Erythroblast (primary cell): ENCODE data around the gene GHRH.

Source experiments
- GATA1 ChIP-seq: IDR thresholded peaks from 2 replicates; pipeline ENCODE4 v1.6.1; 2011; ENCODE audit warnings: low read depth, mild to moderate bottlenecking, control low read depth, low read length, moderate library complexity
- POLR2A ChIP-seq: IDR thresholded peaks from 2 replicates; pipeline ENCODE4 v1.6.1; 2011; ENCODE audit warnings: mild to moderate bottlenecking, low read length

- TF ChIP-seq POLR2A (no peak), GATA1 (no peak)
Observed at GRCh38 chr20:37290158-37290810, 28.7 kb upstream of the GHRH start.
